Loucy (cell line): ENCODE measurements around the gene CRTAC1.
"Not testable (repeated sequence)": the region's sequence is repeated elsewhere in the genome, so short reads cannot be mapped to it uniquely, and the experiment has no call there.

Experiments
- H2AFZ ChIP-seq: fragments of 200-600 bp; sonication (generic); 2 replicates; pipeline ENCODE4 v1.6.0; 2016; ENCODE audit warnings: antibody characterized with exemption, mild to moderate bottlenecking, low read length, moderate library complexity
- H3F3A ChIP-seq: fragments of 200-600 bp; 2 replicates; pipeline ENCODE4 v1.6.0; 2016; ENCODE audit warnings: antibody characterized with exemption, low read depth, mild to moderate bottlenecking
- H3K27me3 ChIP-seq: fragments of 200-600 bp; sonication (generic); 2 replicates; pipeline ENCODE4 v1.6.1; 2014; ENCODE audit warnings: low read length, mild to moderate bottlenecking; ENCODE audit not compliant: insufficient read depth, poor library complexity, severe bottlenecking
- H3K36me3 ChIP-seq: fragments of 200-600 bp; sonication (generic); 2 replicates; pipeline ENCODE4 v1.6.1; 2016; ENCODE audit warnings: low read length; ENCODE audit not compliant: insufficient read depth
- H3K4me1 ChIP-seq: fragments of 200-600 bp; sonication (generic); 2 replicates; pipeline ENCODE4 v1.5.1; 2014; ENCODE audit warnings: low read length, mild to moderate bottlenecking; ENCODE audit not compliant: insufficient read depth, poor library complexity, severe bottlenecking
- H3K4me2 ChIP-seq: fragments of 200-600 bp; sonication (generic); 2 replicates; pipeline ENCODE4 v1.6.0; 2014; ENCODE audit warnings: antibody characterized with exemption, low read length, low read depth, mild to moderate bottlenecking; ENCODE audit not compliant: poor library complexity, severe bottlenecking
- H3K4me3 ChIP-seq: fragments of 200-600 bp; sonication (generic); 2 replicates; pipeline ENCODE4 v1.5.1; 2014; ENCODE audit warnings: low read length, mild to moderate bottlenecking, mixed read lengths; ENCODE audit not compliant: poor library complexity, severe bottlenecking
- H3K79me2 ChIP-seq: fragments of 200-600 bp; sonication (generic); 2 replicates; pipeline ENCODE4 v1.6.1; 2014; ENCODE audit warnings: low read length; ENCODE audit not compliant: insufficient read depth
- H3K9ac ChIP-seq: fragments of 200-600 bp; sonication (generic); 2 replicates; pipeline ENCODE4 v1.6.0; 2014; ENCODE audit warnings: mild to moderate bottlenecking, low read depth, low read length, moderate library complexity; ENCODE audit not compliant: poor library complexity, severe bottlenecking
- H3K9me2 ChIP-seq: fragments of 200-600 bp; sonication (generic); replicated peaks from 2 replicates; pipeline ENCODE4 v1.6.1; 2016; ENCODE audit warnings: low read depth, low read length, mixed read lengths
- H3K9me3 ChIP-seq: fragments of 200-600 bp; sonication (generic); 2 replicates; pipeline ENCODE4 v1.6.1; 2014; ENCODE audit warnings: mild to moderate bottlenecking, antibody characterized with exemption, low read length, low read depth; ENCODE audit not compliant: insufficient read depth
- H4K20me1 ChIP-seq: fragments of 200-600 bp; sonication (generic); 2 replicates; pipeline ENCODE4 v1.6.0; 2014; ENCODE audit warnings: antibody characterized with exemption, low read length, mild to moderate bottlenecking; ENCODE audit not compliant: insufficient read depth, poor library complexity, severe bottlenecking
- CTCF ChIP-seq: fragments of 200-600 bp; sonication (generic); conservative IDR thresholded peaks from 2 replicates; pipeline ENCODE4 v1.5.1; 2014; ENCODE audit warnings: mild to moderate bottlenecking, antibody characterized with exemption, low read length
- EZH2phosphoT487 ChIP-seq: fragments of 200-600 bp; IDR thresholded peaks from 2 replicates; pipeline ENCODE4 v1.6.1; 2018; ENCODE audit warnings: antibody characterized with exemption, mild to moderate bottlenecking, moderate library complexity, borderline replicate concordance

The CRTAC1 gene

GRCh38 chr10:97841166-97841565 lies 189.3 kb downstream of the CRTAC1 start:
- H3F3A ChIP-seq, H3K9me2 ChIP-seq, H3K9me3 ChIP-seq, H3K27me3 ChIP-seq, H4K20me1 ChIP-seq, H2AFZ ChIP-seq, H3K36me3 ChIP-seq, H3K9ac ChIP-seq, H3K4me3 ChIP-seq, H3K4me1 ChIP-seq, H3K79me2 ChIP-seq, H3K4me2 ChIP-seq: not testable (repeated sequence)

- no peaks in the 10 kb centered on the region for H3K4me1 ChIP-seq
- H3K9me2 ChIP-seq: no peaks in the 10 kb centered on the region
- no peaks in the 10 kb centered on the region for H3K79me2 ChIP-seq
- H3K36me3 ChIP-seq: no peaks in the 10 kb centered on the region
- no peak for TF ChIP-seq EZH2phosphoT487
- no peak for TF ChIP-seq CTCF
- no peaks in the 10 kb centered on the region for H3K27me3 ChIP-seq
- H2AFZ ChIP-seq: no peak overlapping the region
- no peak overlapping the region for H3K9ac ChIP-seq
- H3K4me2 ChIP-seq: no peak overlapping the region
- H3K9me3 ChIP-seq: no peaks in the 10 kb centered on the region
- H4K20me1 ChIP-seq: no peaks in the 10 kb centered on the region
- H3K4me3 ChIP-seq: no peak overlapping the region
- no peaks in the 10 kb centered on the region for H3F3A ChIP-seq
Measured at GRCh38 chr10:97838091-97838490, 192.3 kb downstream of the CRTAC1 start.

- no peak overlapping the region for H3K4me2 ChIP-seq
- H3K36me3 ChIP-seq: no peaks in the 10 kb centered on the region
- TF ChIP-seq CTCF (no peak), EZH2phosphoT487 (no peak)
Measured at GRCh38 chr10:97836446-97836845, 194.0 kb downstream of the CRTAC1 start.

GRCh38 chr10:97831259-97831658 lies 199.2 kb downstream of the CRTAC1 start:
- no peak for TF ChIP-seq CTCF
- no peak for TF ChIP-seq EZH2phosphoT487
- H3K9ac ChIP-seq: no peak overlapping the region
- H3K4me1 ChIP-seq: no peaks in the 10 kb centered on the region
- no peaks in the 10 kb centered on the region for H3F3A ChIP-seq
- H3K36me3 ChIP-seq: no peaks in the 10 kb centered on the region
- H3K79me2 ChIP-seq: no peaks in the 10 kb centered on the region
- no peaks in the 10 kb centered on the region for H3K9me2 ChIP-seq
- no peaks in the 10 kb centered on the region for H4K20me1 ChIP-seq
- no peak overlapping the region for H3K4me2 ChIP-seq
- H2AFZ ChIP-seq: no peak overlapping the region
- no peak overlapping the region for H3K4me3 ChIP-seq
- H3K9me3 ChIP-seq: no peaks in the 10 kb centered on the region
- no peaks in the 10 kb centered on the region for H3K27me3 ChIP-seq

More at GRCh38 chr10:97836446-97836845, 194.0 kb downstream of the CRTAC1 start:
- H3K9me2 ChIP-seq: no peaks in the 10 kb centered on the region
- no peaks in the 10 kb centered on the region for H4K20me1 ChIP-seq
- no peaks in the 10 kb centered on the region for H3K4me1 ChIP-seq
- no peak overlapping the region for H3K4me3 ChIP-seq
- H3K79me2 ChIP-seq: no peaks in the 10 kb centered on the region
- H3F3A ChIP-seq: no peaks in the 10 kb centered on the region
- no peak overlapping the region for H3K9ac ChIP-seq
- H3K9me3 ChIP-seq: no peaks in the 10 kb centered on the region
- H3K27me3 ChIP-seq: no peaks in the 10 kb centered on the region
- no peak overlapping the region for H2AFZ ChIP-seq
